Choroid plexus epithelial cell (primary cell): Measurements from ENCODE around the gene H6PD.
A peak's percentile ranks its signal among the peaks of the same experiment; 100 is the strongest.

Experiments
- DNase-seq: peaks from one replicate; pipeline ENCODE4 v3.0.0-alpha.2; 2010; ENCODE audit warnings: low read depth
- H3K4me3 ChIP-seq: 2 replicates; pipeline ENCODE4 v1.5.1; 2011; ENCODE audit warnings: low read depth, mild to moderate bottlenecking, control low read depth, low read length, moderate library complexity
- CTCF ChIP-seq: conservative IDR thresholded peaks from 2 replicates; pipeline ENCODE4 v1.5.1; 2011; ENCODE audit warnings: low read depth, mild to moderate bottlenecking, control low read depth, inconsistent platforms, low read length, moderate library complexity

Gene H6PD

GRCh38 chr1:9278116-9278515 is 43.5 kb downstream of the H6PD start:
- no peak for TF ChIP-seq CTCF
- no peak overlapping the region for H3K4me3 ChIP-seq
- DNase-seq, result no peak

GRCh38 chr1:9278585-9279153 is 44.1 kb downstream of the H6PD start:
- no peak overlapping the region for H3K4me3 ChIP-seq
- no peak for TF ChIP-seq CTCF
- DNase-seq, result no peak

- DNase-seq, result no peak
These were observed 44.7 kb downstream of the H6PD start for GRCh38 chr1:9279172-9279840.

GRCh38 chr1:9280015-9280860 is 45.7 kb downstream of the H6PD start:
- no peak overlapping the region for H3K4me3 ChIP-seq
- TF ChIP-seq CTCF, result no peak
- peak; percentile 85 for DNase-seq

More at GRCh38 chr1:9279172-9279840, 44.7 kb downstream of the H6PD start:
- no peak for TF ChIP-seq CTCF
- no peak overlapping the region for H3K4me3 ChIP-seq

- peak; percentile 48 for DNase-seq
- TF ChIP-seq CTCF, result no peak
- no peak overlapping the region for H3K4me3 ChIP-seq
These were observed 46.7 kb downstream of the H6PD start for GRCh38 chr1:9281071-9281827.

- no peak overlapping the region for H3K4me3 ChIP-seq
- no peak for DNase-seq
- no peak for TF ChIP-seq CTCF
These were observed 47.5 kb downstream of the H6PD start for GRCh38 chr1:9281908-9282695.
